Heart left ventricle (tissue), 16 donors: Measurements from ENCODE around the gene TUBA4B. TPM values are rescaled to one million over a fixed set of nuclear protein-coding genes. Genes with fewer than 3 reads are reported as not detected.

ENCODE experiments used
- ATAC-seq, 4 donors: fragments of 200-7000 bp; cut with Tn5 transposase; one replicate each; pipeline ENCODE4 v1.9.1; 2020 to 2022; ENCODE audit warnings: moderate library complexity in 4 of 4, mild to moderate bottlenecking in 3 of 4, moderate number of reproducible peaks in 1 of 4
- DNase-seq, 5 donors: peaks; one replicate each; pipeline ENCODE4 v3.0.0-alpha.2; 2020
- H3K27ac ChIP-seq, 12 donors: fragments of 200-600 bp; sonication (generic) in 4 of 12; one replicate each; pipeline versions ENCODE4 v1.5.0 to v1.8.0; 2016 to 2022; ENCODE audit warnings: mild to moderate bottlenecking in 2 of 12
- H3K27me3 ChIP-seq, 9 donors: fragments of 200-600 bp; sonication (generic) in 2 of 9; one replicate each; pipeline versions ENCODE4 v1.5.1 to v1.8.0; 2016 to 2022; ENCODE audit warnings: mild to moderate bottlenecking in 3 of 9
- H3K36me3 ChIP-seq, 9 donors: fragments of 200-600 bp; sonication (generic) in 2 of 9; one replicate each; pipeline versions ENCODE4 v1.5.0 to v1.8.0; 2018 to 2022; ENCODE audit warnings: mild to moderate bottlenecking in 2 of 9
- H3K4me1 ChIP-seq, 12 donors: fragments of 200-600 bp; sonication (generic) in 4 of 12; one replicate each; pipeline versions ENCODE4 v1.5.0 to v1.8.0; 2016 to 2022; ENCODE audit warnings: mild to moderate bottlenecking in 3 of 12
- H3K4me3 ChIP-seq, 12 donors: fragments of 200-600 bp; sonication (generic) in 4 of 12; one replicate each; pipeline versions ENCODE4 v1.5.0 to v1.8.0; 2017 to 2022; ENCODE audit warnings: mild to moderate bottlenecking in 9 of 12, moderate library complexity in 4 of 12
- H3K9me3 ChIP-seq, 12 donors: fragments of 200-600 bp; sonication (generic) in 4 of 12; one replicate each; pipeline versions ENCODE4 v1.5.0 to v1.8.0; 2016 to 2022; ENCODE audit warnings: mild to moderate bottlenecking in 1 of 12
- POLR2A ChIP-seq, 2 donors: fragments of 450-650 bp; IDR thresholded peaks; one replicate each; pipeline ENCODE4 v1.6.1; 2017; ENCODE audit warnings: antibody characterized with exemption in 2 of 2, mild to moderate bottlenecking in 2 of 2, moderate library complexity in 2 of 2
- WGBS, 4 donors: extraction: QIAGEN DNeasy Blood & Tissue Kit in 2 of 4; methylation state at CpG; one replicate each; pipeline versions ENCODE4 v1.1.5 to v1.1.7; 2013 to 2018; 5-methylcytosine and 5-hydroxymethylcytosine counted together
- intact Hi-C, 10 donors: fragments of 100-400 bp; cut with DNase I; formaldehyde crosslinking; loops; one replicate each; pipeline versions ENCODE4 v1.11.1 to v1.14.2; 2022
- long read RNA-seq, 3 donors: library from polyadenylated mRNA; unstranded; transcript quantifications; one replicate each; pipeline ENCODE4 v2.0.0, GENCODE V29; 2020 to 2021
- polyA plus RNA-seq, 2 donors: library from polyadenylated mRNA; stranded (reverse); fragments of 200-250 nt; gene quantifications; one replicate each; pipeline ENCODE4 v1.2.3, GENCODE V29; 2013
- total RNA-seq, 9 donors: library from RNA; depleted of rRNA in 2 of 9; stranded (reverse); fragments of >200 nt in 2 of 9; fragmentation: NEBNext Ultra II Directional in 3 of 9; extraction: Animal tissue kit (Norgen Biotek cat#: 25700) in 3 of 9; gene quantifications; one replicate each; pipeline versions ENCODE4 v1.1.0 to v1.2.4, GENCODE V29; 2016 to 2023
- TF ChIP-seq, protein P1 (sequence below), 12 donors: fragments of 200-600 bp; sonication (generic) in 4 of 12; IDR thresholded peaks; one replicate each; pipeline versions ENCODE4 v1.5.0 to v1.8.0; 2018 to 2022; ENCODE audit warnings: antibody characterized with exemption in 12 of 12, mild to moderate bottlenecking in 5 of 12
- donor health status: ischemic (EF 13 %, LVEDD 7.1; RV severe dilation, severe dysfunction).
- donor health status: healthy with polysubstance abuse.
- donor health status: DM: no; HTN: yes; CAD: no.
- donor health status: DM: no; HTN: no; CAD: no.
- donor health status: ischemic (EF 25% LVEDD 6.9; RV normal size, moderate dysfunction).
- donor health status: ischemic (EF 25% LVEDD 5.7; RV mildly dilated, moderate dysfunction).
- donor health status: healthy.
- donor health status: DM: yes; HTN: yes; CAD: no.
- donor health status: ischemic (EF 35%, LVEDD 5.7; RV mildly dilated, moderate dysfunction).
- donor health status: nonischemic (EF 11% LVEDD 7.7; RV severe dilation, severe dysfunction).
- donor health status: DM: yes; HTN: yes; CAD: no.
- donor health status: PGD.
- donor health status: ischemic (EF 29% LVEDD 5.4; RV normal size, mild dysfunction).
- donor health status: nonischemic (EF 23%, LVEDD 6.1; RV moderate dilation, normal function).

TUBA4B gene
- total RNA-seq = not detected
- polyA plus RNA-seq = not detected
- long read RNA-seq, donor 1 = 0 reads
- long read RNA-seq, donor 2 = 0 reads
- long read RNA-seq, donor 3 = 0 reads

DNA sequence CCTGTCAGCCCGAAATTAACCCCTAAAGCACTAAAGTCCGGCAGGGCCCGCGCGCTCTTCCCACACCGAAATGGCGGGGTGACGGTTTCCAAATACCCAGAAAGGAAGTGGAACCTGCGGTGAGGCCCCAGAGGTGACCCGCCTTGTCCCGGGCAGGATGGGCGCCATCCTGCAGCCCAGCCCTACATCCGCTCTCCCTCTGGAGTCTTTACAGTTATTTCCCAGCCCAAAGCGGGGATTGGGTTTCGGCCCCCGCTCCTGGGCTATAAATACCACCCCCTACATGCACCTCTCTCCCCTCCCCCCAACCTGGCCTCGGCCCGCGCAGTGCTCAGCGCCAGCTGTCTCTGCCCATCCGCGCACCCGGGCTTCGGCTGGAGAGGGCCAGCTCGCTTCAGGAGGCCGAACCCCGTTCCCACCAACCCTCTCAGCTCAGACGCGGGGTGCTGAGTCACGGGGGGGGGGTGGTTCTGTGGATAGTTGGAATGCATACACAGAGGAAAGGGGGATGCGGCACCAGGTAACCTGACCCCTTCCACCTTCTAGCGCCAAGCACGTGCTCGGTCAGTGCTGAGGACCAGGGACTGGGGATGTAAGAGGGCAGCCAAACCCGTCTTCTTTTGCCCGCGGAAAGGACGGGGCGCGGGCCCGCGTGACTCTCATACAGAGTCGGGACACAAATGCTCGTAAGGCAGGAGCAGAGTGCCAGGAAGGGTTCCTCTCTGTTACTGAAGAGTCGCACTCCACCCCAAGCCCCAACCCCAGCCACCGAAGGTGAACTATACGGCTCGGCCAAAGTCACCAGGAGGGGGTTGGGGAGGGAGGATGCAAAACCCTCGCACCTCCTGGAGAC, at the start of gene TUBA4B:
TSS of gene TUBA4B (plus strand) at position 344 of the 853 bp plus-strand sequence. CDS start at position 509, 165 bp downstream.
- WGBS, 4 donors = 2% methylated on average over 40 to 49 of the region's 49 CpGs
- intact Hi-C loops = loop anchor here in 1 of 10 donors (2.0 kb wide), 1 partner anchor 26 kb away; the partner anchor contains the start of gene DNAJB2
- H3K4me1 ChIP-seq = peaks cover 6 to 65% (median 44%) of the 10 kb centered on the region in 12 donors

DNA sequence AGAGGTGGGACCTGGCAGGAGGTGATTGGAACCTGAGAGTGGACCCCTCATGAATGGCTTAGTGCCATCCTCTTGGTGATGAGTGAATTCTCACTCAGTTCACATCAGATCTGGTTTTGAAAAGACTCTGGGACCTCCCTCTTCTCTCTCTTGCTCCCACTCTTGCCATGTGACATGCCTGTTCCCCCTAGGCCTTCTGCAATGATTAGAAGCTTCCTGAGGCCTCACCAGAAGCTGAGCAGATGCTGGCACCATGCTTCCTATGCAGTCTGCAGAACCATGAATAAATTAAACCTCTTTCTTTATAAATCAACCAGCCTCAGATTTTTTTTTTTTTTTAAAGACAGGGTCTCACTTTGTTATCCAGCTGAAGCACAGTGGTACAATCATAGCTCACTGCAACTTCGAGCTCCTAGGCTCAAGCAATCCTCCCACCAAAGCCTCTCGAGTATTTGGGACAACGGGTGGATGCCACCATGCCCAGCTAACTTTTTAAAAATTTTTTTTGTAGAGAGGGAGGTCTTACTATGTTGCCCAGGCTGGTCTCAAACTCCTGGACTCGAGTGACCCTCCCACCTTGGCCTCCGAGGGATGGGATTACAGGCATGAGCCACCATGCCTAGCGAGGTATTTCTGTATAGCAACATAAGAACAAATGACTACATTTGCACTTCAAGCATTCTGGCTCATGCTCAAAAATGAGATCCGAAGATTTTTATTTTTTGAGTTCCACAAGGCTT, 48.4 kb upstream of the TUBA4B start:
- Histone ChIP-seq H3K27ac (no peak overlapping the region), H3K27me3 (peaks cover 0 to 3% (median 0%) of the 10 kb centered on the region in 9 donors), H3K4me1 (peaks cover 0 to 25% (median 17%) of the 10 kb centered on the region in 12 donors), H3K9me3 (no peaks in the 10 kb centered on the region), H3K4me3 (no peak overlapping the region), H3K36me3 (peaks cover 0 to 20% (median 17%) of the 10 kb centered on the region in 9 donors)
- peak in 1 of 5 donors; percentile 3 for DNase-seq
- 91 to 95% (median 94%) methylated on average over 7 of the region's 7 CpGs for WGBS, 4 donors
- no peak for ATAC-seq
- TF ChIP-seq, protein P1, sequence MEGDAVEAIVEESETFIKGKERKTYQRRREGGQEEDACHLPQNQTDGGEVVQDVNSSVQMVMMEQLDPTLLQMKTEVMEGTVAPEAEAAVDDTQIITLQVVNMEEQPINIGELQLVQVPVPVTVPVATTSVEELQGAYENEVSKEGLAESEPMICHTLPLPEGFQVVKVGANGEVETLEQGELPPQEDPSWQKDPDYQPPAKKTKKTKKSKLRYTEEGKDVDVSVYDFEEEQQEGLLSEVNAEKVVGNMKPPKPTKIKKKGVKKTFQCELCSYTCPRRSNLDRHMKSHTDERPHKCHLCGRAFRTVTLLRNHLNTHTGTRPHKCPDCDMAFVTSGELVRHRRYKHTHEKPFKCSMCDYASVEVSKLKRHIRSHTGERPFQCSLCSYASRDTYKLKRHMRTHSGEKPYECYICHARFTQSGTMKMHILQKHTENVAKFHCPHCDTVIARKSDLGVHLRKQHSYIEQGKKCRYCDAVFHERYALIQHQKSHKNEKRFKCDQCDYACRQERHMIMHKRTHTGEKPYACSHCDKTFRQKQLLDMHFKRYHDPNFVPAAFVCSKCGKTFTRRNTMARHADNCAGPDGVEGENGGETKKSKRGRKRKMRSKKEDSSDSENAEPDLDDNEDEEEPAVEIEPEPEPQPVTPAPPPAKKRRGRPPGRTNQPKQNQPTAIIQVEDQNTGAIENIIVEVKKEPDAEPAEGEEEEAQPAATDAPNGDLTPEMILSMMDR (IDR thresholded peaks at IDR 0.05) = no peak
- TF ChIP-seq POLR2A (IDR thresholded peaks at IDR 0.05) = no peak
- intact Hi-C loops = loop anchor here in 7 of 10 donors (2.0 to 5.0 kb wide), 4 partner anchors 24 to 42 kb away; partner anchors contain the start of genes NHEJ1 (in 3 of the 7) and SLC23A3 (in 3 of the 7)

More for the DNA sequence above, at the start of gene TUBA4B:
- no peak for TF ChIP-seq POLR2A (IDR thresholded peaks at IDR 0.05)
- TF ChIP-seq, protein P1 (IDR thresholded peaks at IDR 0.05) = no peak
- peaks cover 0 to 31% (median 16%) of the 10 kb centered on the region in 9 donors for H3K36me3 ChIP-seq
- ATAC-seq = peak; percentile 4 to 59 (median 31)
- DNase-seq = peak; percentile 43 to 75 (median 48)
- H3K27ac ChIP-seq = peak within 1 kb of the TSS; percentile 7 to 91 (median 87)
- H3K27me3 ChIP-seq = peaks cover 0 to 19% (median 0%) of the 10 kb centered on the region in 9 donors
- no peaks in the 10 kb centered on the region for H3K9me3 ChIP-seq
- peak within 1 kb of the TSS; percentile 54 to 92 (median 74) for H3K4me3 ChIP-seq

DNA sequence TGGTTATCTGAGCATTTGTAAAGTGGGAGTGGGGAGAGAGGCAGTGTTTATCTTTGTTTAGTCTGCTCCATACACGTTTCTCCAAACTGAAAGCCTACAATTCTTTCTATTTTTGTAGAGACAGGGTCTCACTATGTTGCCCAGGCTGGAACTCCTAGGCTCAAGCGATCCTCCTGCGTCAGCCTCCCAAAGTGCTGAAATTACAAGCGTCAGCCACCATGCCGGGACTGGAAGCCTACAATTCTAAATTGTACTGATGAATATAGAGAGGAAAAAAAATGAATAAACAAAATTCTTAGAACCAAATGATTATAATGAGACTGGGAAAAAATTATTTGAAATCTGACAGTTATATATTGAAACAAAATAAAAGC, 47.9 kb upstream of the TUBA4B start:
- H3K27ac ChIP-seq = no peak overlapping the region
- H3K4me3 ChIP-seq = no peak overlapping the region
- peaks cover 0 to 25% (median 17%) of the 10 kb centered on the region in 12 donors for H3K4me1 ChIP-seq
- TF ChIP-seq, protein P1 (IDR thresholded peaks at IDR 0.05) = no peak
- ATAC-seq = no peak
- no peaks in the 10 kb centered on the region for H3K9me3 ChIP-seq
- no peaks in the 10 kb centered on the region for H3K27me3 ChIP-seq
- H3K36me3 ChIP-seq = peaks cover 0 to 25% (median 23%) of the 10 kb centered on the region in 9 donors
- intact Hi-C loops = loop anchor here in 7 of 10 donors (2.0 to 5.0 kb wide), 4 partner anchors 24 to 43 kb away; partner anchors contain the start of genes NHEJ1 (in 3 of the 7) and SLC23A3 (in 3 of the 7)
- peak in 1 of 5 donors; percentile 2 for DNase-seq
- 84 to 89% (median 86%) methylated on average over 5 of the region's 5 CpGs for WGBS, 4 donors
